ENCODE measurements around the gene ARL5C.

The ARL5C gene

DNA sequence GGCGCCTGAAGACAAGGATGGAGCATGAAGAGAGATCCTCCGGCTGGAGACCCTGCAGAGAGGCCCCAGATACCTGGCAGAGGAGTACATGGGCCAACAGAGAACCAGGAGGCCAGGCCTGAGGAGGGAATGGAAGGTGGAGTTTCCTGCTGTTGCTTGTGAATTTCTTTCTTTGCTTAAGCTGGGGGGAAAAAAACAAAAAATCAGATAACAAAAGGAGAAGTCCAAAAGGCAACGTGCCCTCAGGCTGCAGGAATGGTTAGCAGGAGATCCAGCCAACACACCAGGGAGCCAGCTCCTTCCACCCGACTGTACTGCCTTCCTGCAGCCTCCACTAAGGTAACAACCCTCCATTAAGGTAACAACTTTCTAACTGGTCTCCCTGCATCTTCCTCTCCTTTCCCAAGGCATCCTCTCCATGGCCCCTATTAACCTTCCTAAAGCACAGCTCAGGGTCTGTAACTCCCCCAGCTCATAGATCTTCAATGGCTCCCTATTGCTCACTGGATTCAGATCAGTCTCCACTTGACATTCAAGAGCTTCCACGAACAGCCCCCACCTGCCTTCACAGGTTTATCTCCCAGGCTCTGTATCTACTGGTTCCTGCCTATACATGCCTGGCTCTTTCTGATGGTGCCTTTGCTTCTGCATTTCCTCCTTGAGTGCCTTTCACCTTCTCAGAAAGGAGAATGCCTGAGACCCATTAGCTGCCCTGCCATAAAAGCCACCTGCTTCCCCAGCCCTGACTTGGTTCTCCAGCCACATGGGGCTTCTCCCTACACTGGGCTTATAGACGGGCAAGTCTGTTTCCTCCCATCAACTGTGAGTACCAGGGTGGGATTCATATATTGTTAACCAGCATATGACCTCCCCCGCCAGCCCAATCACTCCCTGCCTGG is 725 bp upstream of the ARL5C start:
- no peak for DNase-seq

- no peak for DNase-seq
These were observed 652 bp downstream of the ARL5C start for GRCh38 chr17:39165178-39165840.

GRCh38 chr17:39164675-39165143 is 1.3 kb downstream of the ARL5C start:
- peak; percentile 89 for DNase-seq

DNA sequence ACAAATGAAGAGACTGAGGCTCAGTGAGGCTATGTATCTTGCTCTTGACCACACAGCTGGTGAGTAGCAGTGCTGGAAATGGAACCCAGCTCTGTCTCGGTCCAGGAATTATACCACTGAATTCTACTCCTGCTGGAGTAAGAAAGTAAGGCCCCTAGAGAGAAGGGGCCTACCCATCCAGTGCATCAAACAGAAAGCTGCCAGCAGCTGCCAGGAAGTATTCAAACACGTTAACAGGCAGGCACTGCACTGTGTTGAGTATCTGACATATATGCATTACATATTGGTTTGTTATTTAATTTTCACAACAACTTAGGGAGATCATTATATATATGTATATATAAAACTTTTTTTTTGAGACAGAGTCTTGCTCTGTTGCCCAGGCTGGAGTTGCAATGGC is 4.0 kb downstream of the ARL5C start:
- no peak for DNase-seq

- DNase-seq, result no peak
These were observed 7.3 kb downstream of the ARL5C start for GRCh38 chr17:39158623-39159022.

DNA sequence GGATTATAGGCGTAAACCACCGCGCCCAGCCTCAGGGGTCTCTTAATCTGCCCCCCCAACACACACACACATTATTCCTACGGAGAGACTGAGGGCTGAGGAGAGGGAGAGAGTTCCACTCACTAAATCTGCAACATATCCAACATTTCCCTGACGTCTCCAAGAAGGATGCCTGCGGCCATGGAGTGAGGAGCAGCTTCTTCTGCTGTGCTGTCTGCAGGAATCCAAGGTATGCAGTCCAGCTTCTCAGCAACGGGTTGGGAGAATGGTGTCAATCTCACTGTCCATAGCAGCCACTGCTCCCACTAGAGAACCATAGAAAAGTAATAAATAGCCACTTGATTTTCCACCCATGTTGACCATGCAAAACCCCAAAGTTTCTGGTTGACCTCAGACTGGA is 9.5 kb downstream of the ARL5C start:
- no peak for DNase-seq

DNA sequence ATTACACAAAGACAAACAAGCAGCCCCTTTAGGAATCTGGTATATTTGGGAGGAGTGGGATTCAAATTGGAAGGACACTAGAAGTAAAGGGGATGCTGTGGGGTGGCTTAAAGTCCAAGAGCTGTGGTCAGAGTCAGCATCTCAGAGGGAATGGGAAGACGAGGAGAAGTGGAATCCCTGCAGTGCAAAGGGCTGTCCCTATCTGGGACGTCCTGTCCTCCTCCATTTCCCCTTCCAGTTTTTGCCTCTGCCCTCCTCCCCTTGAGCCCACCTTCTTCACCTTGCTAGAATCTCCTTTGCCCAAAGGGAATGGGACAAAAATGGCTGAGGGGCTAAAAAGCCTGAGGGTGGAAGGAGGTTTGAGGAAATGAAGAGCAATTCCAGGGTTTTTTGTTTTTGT is 10.3 kb downstream of the ARL5C start:
- DNase-seq, result no peak

DNA sequence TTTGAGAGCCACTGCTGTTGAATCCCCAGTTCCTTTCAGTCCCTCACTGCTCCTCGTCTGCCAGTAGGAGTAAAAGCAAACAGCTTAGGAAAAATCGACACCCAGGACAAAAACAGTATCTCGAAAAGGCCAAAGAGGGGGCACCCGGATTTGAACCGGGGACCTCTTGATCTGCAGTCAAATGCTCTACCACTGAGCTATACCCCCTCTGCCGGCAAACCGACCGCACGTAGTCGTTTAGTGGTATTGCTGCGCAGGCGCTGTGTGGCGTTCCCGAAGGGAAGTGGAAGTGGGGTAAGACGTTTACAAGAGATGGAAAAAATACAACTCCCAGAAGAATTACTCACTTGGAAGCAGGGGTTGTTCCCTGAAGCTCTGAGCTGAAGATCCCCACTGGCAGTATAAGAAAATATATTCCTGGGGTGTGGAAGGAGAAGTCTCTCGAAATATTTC is 12.3 kb downstream of the ARL5C start:
- DNase-seq, result peak; percentile 97

DNA sequence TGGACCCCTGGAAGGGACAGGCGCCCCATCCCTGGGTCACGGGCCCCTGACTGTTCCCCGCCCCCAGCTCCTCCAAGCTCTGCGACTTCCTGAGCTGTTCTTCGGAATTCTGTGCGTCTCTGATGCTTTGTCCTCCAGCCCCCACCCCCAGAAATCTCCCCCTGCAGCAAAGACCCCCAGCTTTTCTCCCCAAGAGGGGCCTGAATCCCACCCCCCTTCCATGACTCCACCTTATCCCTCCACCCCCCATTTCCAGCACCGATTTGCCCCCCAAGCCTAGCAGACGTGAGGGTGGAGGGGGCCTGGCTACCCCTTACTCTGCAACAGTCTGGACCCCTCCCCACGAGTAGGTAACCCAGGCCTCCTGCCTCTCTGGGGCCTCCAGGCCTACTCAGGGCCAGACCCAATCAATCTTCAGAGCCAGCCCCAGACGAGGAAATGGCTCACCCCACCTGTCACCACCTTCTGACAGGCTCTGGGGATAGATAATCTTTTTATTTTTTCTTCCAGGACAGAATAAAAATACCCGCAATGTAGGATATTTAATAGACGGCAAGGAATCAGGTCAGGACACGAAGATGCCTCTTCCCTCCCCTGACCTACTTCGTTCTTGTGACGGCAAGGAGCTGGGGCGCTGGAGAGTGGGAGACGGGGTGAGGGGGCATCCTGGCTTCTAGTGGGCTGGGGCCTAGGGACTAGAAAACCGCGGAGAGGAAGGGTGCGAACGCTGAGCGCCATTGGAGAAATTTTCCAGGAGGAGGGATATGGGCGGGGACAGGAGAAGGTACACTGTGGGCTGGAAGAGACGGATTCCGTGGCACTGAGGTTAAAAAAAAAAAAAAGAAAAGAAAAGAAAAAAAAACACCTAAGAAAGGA is 13.8 kb downstream of the ARL5C start:
- DNase-seq, result peak; percentile 69

DNA sequence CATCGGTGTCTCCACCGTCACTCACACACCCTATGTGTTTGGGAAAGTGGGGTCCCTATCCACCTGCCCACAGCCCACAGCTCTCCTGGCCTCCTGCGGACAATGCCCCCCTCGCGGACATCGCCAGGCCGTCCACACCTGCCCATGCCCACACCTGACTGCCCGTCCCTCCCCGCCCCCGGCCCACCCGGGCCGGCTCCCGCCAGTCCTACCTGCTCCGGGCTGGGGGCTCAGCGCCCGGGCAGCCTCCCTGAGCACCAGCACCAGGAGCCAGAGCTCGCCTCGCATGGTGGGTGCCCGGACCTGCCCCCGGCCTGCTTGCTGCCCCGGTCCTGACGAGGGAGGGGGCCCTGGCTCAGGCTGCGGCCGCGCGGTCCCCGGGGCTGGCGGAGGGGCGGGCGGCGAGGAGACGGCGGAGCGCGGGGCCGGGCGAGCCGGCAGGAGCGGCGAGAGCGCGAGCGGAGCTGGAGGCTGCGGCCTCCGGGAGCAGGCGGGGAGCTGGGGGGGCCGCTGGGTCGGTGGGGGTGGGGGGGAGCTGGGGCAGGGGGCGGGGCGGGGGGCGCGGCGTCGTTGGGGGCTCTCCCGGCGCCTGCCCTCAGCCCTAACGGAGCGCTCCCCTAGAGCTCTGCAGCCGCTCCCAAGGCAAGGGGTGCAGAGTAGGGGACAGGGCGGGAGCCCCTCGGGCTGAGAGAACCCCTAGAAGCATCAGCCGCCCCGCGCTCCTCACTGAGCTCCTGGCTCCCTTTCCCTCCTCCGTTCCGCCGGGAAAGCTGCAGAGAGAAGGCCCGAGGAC is 14.6 kb downstream of the ARL5C start, which contains the start of gene PLXDC1:
Gene PLXDC1, minus strand, starts transcription at position 488 of the 793 bp plus-strand sequence. Its CDS starts 200 bp downstream, at position 288.
- no peak for DNase-seq

- DNase-seq, result no peak
These were observed 15.2 kb downstream of the ARL5C start for GRCh38 chr17:39150795-39151149.

DNA sequence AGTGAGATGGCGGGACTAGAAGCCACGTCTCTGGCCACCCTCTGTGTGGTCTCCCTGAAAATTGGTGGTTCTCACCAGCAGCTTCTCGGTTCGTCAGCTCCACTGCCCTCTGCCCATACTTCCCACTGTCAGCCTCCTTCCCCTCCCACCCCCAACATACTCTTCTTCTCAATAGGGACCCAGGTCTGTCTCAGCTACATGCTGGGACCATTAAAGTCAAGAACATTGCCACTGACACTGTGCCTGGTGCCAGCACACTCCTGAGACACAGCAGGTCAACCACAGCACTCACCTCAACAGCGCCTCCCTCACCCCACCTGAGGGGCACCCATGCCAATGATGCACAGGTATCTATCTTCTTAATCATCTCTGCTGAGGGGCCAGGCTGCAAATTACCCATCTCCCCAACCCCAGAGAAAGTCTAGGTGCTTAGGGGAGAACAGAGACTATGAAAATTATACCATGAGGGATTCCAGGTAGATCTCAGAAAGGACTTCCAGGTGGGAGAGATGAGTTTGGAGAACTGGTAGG is 15.8 kb downstream of the ARL5C start:
- no peak for DNase-seq

DNA sequence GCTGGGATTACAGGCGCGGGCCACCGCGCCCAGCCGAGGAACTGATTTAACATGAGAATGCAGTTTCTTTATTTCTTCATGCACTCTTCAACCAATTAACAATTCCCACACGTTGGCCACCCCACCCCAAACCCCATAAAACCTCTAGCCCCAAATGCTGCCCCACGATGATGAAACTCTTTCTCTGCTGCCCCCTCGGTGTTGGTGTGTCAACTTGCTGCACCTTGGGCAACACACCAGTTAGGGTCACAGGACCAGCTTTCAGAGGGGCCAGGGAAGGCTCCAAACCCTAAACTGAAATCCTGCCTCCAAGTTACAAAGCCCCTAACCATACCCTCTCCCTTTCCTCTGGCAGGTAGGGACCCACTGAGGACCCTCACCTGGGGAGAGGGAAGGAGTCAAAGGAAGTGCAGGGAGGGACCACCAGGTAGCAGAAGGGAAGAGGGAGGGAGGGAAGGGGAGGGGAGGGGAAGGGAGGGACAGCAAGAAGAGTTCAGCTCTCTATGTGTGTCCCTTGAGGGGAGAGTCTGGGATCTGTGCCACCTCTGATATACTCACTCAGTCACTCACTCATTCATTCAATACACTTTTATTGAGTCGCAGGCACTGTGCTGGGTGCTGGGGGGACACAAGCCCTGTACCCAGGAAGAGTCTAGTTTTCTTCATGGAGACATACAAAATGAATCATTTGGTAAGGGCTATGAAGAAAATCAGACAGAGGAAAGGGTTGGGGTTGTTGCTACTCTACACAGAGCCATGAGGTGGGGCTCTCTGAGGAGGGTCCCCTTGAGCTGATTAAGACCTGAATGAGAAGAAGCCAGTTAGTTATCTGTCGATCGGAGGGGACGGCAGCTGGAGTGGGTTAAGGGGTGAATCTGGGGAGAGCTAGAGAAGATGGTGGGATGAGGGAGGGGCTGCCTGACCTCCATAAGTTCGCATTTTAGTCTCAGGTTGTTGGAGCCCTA is 18.5 kb downstream of the ARL5C start:
- no peak for DNase-seq

- DNase-seq, result no peak
These were observed 19.7 kb downstream of the ARL5C start for GRCh38 chr17:39146273-39146672.

DNA sequence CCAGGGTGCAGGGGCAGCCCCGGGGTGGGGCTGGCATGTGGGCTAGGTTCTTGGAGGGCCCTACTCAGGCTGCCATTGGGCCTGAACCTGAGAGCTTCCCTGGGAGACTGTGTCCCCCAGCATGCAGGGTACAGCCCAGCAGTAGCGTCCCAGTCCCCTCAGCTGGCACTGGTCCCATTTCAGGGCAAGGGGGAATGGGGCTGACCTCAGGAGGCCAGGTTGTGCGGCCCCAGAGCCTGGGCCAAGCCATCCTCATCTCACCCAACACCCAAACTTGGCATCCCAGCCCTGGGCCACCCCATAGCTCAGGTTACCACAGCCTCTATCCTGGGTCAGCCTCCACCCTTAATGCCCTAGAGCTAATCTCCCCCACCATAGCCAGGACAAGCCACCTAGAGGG is 20.8 kb downstream of the ARL5C start:
- no peak for DNase-seq

- no peak for DNase-seq
These were observed 21.5 kb downstream of the ARL5C start for GRCh38 chr17:39144416-39144840.

DNA sequence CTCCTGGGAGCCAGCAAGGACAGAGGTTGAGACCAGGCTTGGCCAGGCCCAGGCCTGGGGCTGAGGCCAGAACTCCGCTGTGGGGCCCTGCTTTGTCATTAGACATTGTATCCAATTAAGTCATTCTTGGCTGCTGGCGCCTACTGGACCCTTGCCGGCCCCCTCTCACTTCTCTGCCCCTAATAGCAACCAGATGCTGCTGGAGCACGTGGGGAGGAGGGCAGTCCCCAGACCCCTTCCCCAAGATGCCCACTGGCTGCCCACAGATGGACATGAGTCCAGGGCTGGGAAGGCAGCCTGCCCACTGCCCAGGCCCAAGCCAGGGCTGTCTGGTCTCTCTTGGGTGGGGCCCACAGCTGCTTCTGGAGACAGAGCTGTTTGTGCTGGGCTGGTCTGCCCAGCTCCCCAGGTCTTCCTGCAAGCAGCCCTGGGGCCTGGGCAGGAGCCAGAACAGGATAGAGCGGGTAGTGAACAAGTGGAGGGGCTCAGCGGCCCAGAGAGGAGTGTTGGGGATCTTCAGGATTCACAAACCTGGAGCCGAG is 22.3 kb downstream of the ARL5C start:
- no peak for DNase-seq

GRCh38 chr17:39141915-39142664 is 23.9 kb downstream of the ARL5C start:
- no peak for DNase-seq

DNA sequence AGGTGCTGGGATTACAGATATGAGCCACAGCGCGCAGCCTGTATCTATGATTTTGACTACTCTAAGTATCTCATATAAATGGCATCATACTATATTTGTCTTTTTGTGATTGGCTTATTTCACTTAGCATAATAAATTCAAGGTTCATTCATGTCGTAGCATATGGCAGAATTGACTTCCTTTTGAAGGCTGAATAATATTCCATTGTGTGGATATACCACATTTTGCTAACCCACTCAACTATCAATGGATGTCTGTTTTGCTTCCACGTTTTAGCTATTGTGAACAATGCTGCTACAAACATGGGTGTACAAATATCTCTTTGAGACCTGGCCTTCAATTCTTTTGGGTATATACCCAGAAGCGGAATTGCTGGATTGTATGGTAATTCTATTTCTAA is 24.7 kb downstream of the ARL5C start:
- no peak for DNase-seq

DNA sequence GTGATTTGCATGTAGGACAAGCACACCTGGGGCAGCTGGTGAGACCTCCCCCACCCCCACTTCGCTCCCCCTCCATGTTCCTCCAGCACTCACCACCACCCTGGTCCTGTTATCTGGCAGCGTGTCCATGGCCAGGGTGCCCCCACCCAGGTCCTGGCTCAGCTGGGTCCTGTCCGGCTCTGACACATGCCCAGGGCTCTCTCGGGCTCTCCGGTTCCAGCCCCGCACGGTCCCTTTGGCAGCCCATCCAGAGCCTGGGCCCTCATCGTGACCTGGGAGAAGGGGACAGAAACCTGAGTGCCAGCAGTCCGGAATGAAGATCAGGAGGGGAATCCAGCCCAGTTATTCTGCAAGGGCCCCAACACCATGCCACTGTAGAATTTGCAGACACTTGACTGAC is 26.4 kb downstream of the ARL5C start:
- DNase-seq, result no peak

Data from activated effector memory CD4-positive, alpha-beta T cell treated with anti-CD3 and anti-CD28 coated beads, Interleukin-2, amount 50 U/mL, for 16 hours (primary cell).